OCI-LY1 (cell line): ENCODE data around the gene MYL6B.

Experiments
- EZH2 ChIP-seq: fragments of 200-600 bp; sonication (generic), shearing (Covaris generic); IDR thresholded peaks from 2 replicates; pipeline ENCODE4 v1.8.0; 2017; ENCODE audit warnings: borderline replicate concordance, mixed run types, mild to moderate bottlenecking, antibody characterized with exemption, low read length, moderate library complexity, mixed read lengths
- TF ChIP-seq, protein P1 (sequence below): fragments of 200-600 bp; sonication (generic), shearing (Covaris generic); IDR thresholded peaks from 2 replicates; pipeline ENCODE4 v1.5.1; 2017; ENCODE audit warnings: mild to moderate bottlenecking, antibody characterized with exemption, low read length, moderate library complexity, mixed read lengths

DNA sequence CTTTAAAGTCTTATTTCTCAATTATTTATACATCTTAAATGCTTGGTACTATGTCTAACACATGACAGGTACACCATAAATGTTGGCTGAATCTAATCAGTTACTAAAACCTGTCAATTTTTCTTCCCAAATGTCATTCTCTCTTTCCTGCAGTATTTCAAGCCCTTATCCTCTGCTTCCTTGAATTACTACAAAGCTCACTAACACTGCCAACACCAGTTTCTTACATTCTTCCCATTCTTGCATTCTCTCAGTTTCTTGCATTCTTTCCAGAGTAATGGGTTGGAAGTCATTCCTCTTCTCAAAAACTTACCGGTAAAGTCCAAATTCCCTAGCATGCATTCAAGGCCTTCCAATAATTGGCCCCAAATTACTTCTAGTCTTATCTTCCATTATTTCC lies 46.4 kb downstream of the MYL6B start:
- TF ChIP-seq, protein P1, sequence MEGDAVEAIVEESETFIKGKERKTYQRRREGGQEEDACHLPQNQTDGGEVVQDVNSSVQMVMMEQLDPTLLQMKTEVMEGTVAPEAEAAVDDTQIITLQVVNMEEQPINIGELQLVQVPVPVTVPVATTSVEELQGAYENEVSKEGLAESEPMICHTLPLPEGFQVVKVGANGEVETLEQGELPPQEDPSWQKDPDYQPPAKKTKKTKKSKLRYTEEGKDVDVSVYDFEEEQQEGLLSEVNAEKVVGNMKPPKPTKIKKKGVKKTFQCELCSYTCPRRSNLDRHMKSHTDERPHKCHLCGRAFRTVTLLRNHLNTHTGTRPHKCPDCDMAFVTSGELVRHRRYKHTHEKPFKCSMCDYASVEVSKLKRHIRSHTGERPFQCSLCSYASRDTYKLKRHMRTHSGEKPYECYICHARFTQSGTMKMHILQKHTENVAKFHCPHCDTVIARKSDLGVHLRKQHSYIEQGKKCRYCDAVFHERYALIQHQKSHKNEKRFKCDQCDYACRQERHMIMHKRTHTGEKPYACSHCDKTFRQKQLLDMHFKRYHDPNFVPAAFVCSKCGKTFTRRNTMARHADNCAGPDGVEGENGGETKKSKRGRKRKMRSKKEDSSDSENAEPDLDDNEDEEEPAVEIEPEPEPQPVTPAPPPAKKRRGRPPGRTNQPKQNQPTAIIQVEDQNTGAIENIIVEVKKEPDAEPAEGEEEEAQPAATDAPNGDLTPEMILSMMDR = no peak
- TF ChIP-seq EZH2 = no peak
